Neural cell (in vitro differentiated cells): ENCODE measurements around the gene LIMS1. TPM values are rescaled to one million over a fixed set of nuclear protein-coding genes. Genes with fewer than 3 reads are reported as not detected.

Experiments
- H2AFZ ChIP-seq: fragments of 200-600, 300-800 bp; sonication (generic), shearing (Covaris generic); 2 replicates; pipeline ENCODE4 v1.6.0; 2014; ENCODE audit warnings: low read depth, mild to moderate bottlenecking, antibody characterized with exemption, low read length, moderate library complexity
- H3F3A ChIP-seq: fragments of 200-600 bp; shearing (Covaris generic); 2 replicates; pipeline ENCODE4 v1.6.1; 2016; ENCODE audit warnings: mild to moderate bottlenecking, moderate library complexity, mixed read lengths, antibody characterized with exemption, low read length; ENCODE audit not compliant: insufficient read depth, poor library complexity, severe bottlenecking
- H3K27ac ChIP-seq: fragments of 200-600, 300-800 bp; sonication (generic), shearing (Covaris generic); 2 replicates; pipeline ENCODE4 v1.5.1; 2014; ENCODE audit warnings: mild to moderate bottlenecking, low read length, moderate library complexity
- H3K27me3 ChIP-seq: fragments of 300-800, 200-600 bp; sonication (generic), shearing (Covaris generic); 2 replicates; pipeline ENCODE4 v1.6.0; 2014; ENCODE audit warnings: mild to moderate bottlenecking, low read depth, low read length, moderate library complexity; ENCODE audit not compliant: insufficient read depth
- H3K36me3 ChIP-seq: fragments of 300-800, 200-600 bp; sonication (generic), shearing (Covaris generic); 2 replicates; pipeline ENCODE4 v1.5.1; 2014; ENCODE audit warnings: mild to moderate bottlenecking, antibody characterized with exemption, low read length, moderate library complexity; ENCODE audit not compliant: insufficient read depth
- H3K4me2 ChIP-seq: fragments of 300-800, 200-600 bp; sonication (generic), shearing (Covaris generic); 2 replicates; pipeline ENCODE4 v1.6.0; 2014; ENCODE audit warnings: mild to moderate bottlenecking, low read length
- H3K4me3 ChIP-seq: fragments of 300-800, 200-600 bp; sonication (generic), shearing (Covaris generic); 2 replicates; pipeline ENCODE4 v1.5.1; 2014; ENCODE audit warnings: mild to moderate bottlenecking, low read length, moderate library complexity
- H3K79me2 ChIP-seq: fragments of 200-600 bp; shearing (Covaris generic); replicated peaks from 2 replicates; pipeline ENCODE4 v1.6.0; 2014; ENCODE audit warnings: mild to moderate bottlenecking, low read length, moderate library complexity; ENCODE audit not compliant: insufficient read depth
- H3K9ac ChIP-seq: fragments of 300-800, 200-600 bp; sonication (generic), shearing (Covaris generic); 2 replicates; pipeline ENCODE4 v1.6.1; 2016; ENCODE audit warnings: mild to moderate bottlenecking, low read length, mixed read lengths
- H3K9me2 ChIP-seq: fragments of 200-600 bp; shearing (Covaris generic); 2 replicates; pipeline ENCODE4 v1.6.1; 2016; ENCODE audit warnings: mild to moderate bottlenecking, low read length, mixed read lengths; ENCODE audit not compliant: insufficient read depth
- H3K9me3 ChIP-seq: fragments of 200-600, 300-800 bp; sonication (generic), shearing (Covaris generic); 2 replicates; pipeline ENCODE4 v1.6.1; 2016; ENCODE audit warnings: mild to moderate bottlenecking, mixed run types, low read length, moderate library complexity, mixed read lengths
- H4K20me1 ChIP-seq: fragments of 200-600 bp; shearing (Covaris generic); 2 replicates; pipeline ENCODE4 v1.6.1; 2016; ENCODE audit warnings: mild to moderate bottlenecking, mixed run types; ENCODE audit not compliant: insufficient read depth
- CTCF ChIP-seq: fragments of 450-650 bp; IDR thresholded peaks from 2 replicates; pipeline ENCODE4 v1.5.1; 2014; ENCODE audit warnings: antibody characterized with exemption, mild to moderate bottlenecking, moderate library complexity; ENCODE audit not compliant: poor library complexity, severe bottlenecking
- MXI1 ChIP-seq: fragments of 450-650 bp; conservative IDR thresholded peaks from 2 replicates; pipeline ENCODE4 v1.6.1; 2014; ENCODE audit warnings: antibody characterized with exemption, mild to moderate bottlenecking; ENCODE audit not compliant: poor library complexity, severe bottlenecking
- POLR2AphosphoS5 ChIP-seq: IDR thresholded peaks from 2 replicates; pipeline ENCODE4 v1.6.1; 2012
- RAD21 ChIP-seq: fragments of 450-650 bp; conservative IDR thresholded peaks from 2 replicates; pipeline ENCODE4 v1.6.1; 2014; ENCODE audit warnings: antibody characterized with exemption, mild to moderate bottlenecking, moderate library complexity
- REST ChIP-seq: IDR thresholded peaks from 2 replicates; pipeline ENCODE4 v1.6.1; 2012; ENCODE audit warnings: borderline replicate concordance
- SMC3 ChIP-seq: fragments of 450-650 bp; conservative IDR thresholded peaks from 2 replicates; pipeline ENCODE4 v1.6.1; 2014; ENCODE audit warnings: antibody characterized with exemption, mild to moderate bottlenecking, moderate library complexity; ENCODE audit not compliant: poor library complexity
- TAF1 ChIP-seq: IDR thresholded peaks from 2 replicates; pipeline ENCODE4 v1.6.1; 2012; ENCODE audit warnings: low read depth
- polyA plus RNA-seq: library from polyadenylated mRNA; depleted of rRNA; stranded (reverse); fragments of >200 nt; gene quantifications from 2 replicates; pipeline ENCODE4 v1.2.3, GENCODE V29; 2014

Gene LIMS1
- polyA plus RNA-seq, 1 donor from 2014 or later, result 12.3 TPM

- Histone ChIP-seq H3K4me3 (peak overlapping the region; percentile 94), H3K4me2 (no peak overlapping the region), H3K9me3 (no peaks in the 10 kb centered on the region), H3K27ac (no peak overlapping the region), H3K79me2 (peaks cover 38% of the 10 kb centered on the region), H3K27me3 (no peaks in the 10 kb centered on the region), H3F3A (no peaks in the 10 kb centered on the region), H3K9me2 (no peaks in the 10 kb centered on the region), H2AFZ (no peak overlapping the region), H4K20me1 (no peaks in the 10 kb centered on the region), H3K36me3 (no peaks in the 10 kb centered on the region), H3K9ac (no peak overlapping the region)
- TF ChIP-seq RAD21, result no peak
- no peak for TF ChIP-seq REST
- TF ChIP-seq CTCF, result no peak
- TF ChIP-seq SMC3, result no peak
- TF ChIP-seq MXI1, result no peak
- TF ChIP-seq POLR2AphosphoS5, result no peak
- no peak for TF ChIP-seq TAF1
These were observed 2.6 kb downstream of the LIMS1 start for GRCh38 chr2:108536911-108537310.

GRCh38 chr2:108538000-108538625 lies 3.8 kb downstream of the LIMS1 start:
- H3K4me2 ChIP-seq, result no peak overlapping the region
- H3K27ac ChIP-seq, result no peak overlapping the region
- no peaks in the 10 kb centered on the region for H4K20me1 ChIP-seq
- no peaks in the 10 kb centered on the region for H3K9me2 ChIP-seq
- H3K4me3 ChIP-seq, result no peak overlapping the region
- H3K9ac ChIP-seq, result no peak overlapping the region
- no peak overlapping the region for H2AFZ ChIP-seq
- H3K9me3 ChIP-seq, result no peaks in the 10 kb centered on the region
- H3K36me3 ChIP-seq, result no peaks in the 10 kb centered on the region
- H3K27me3 ChIP-seq, result no peaks in the 10 kb centered on the region
- H3F3A ChIP-seq, result no peaks in the 10 kb centered on the region
- peaks cover 39% of the 10 kb centered on the region for H3K79me2 ChIP-seq
- no peak for TF ChIP-seq CTCF
